Testis (tissue), 2 donors: ENCODE data around the gene SCRN1.

Experiments
- POLR2A ChIP-seq: fragments of 450-650 bp; IDR thresholded peaks from one replicate; pipeline ENCODE4 v1.6.1; 2017; ENCODE audit warnings: antibody characterized with exemption, mild to moderate bottlenecking, moderate library complexity
- TF ChIP-seq, protein P1 (sequence below), 3 experiments: fragments of 450-650 bp in 2 of 3; fragments of 200-600 bp in 1 of 3; sonication (generic) in 1 of 3; IDR thresholded peaks; one replicate each; pipeline ENCODE4 v1.5.1; 2016 to 2019; ENCODE audit warnings: antibody characterized with exemption in 3 of 3, mild to moderate bottlenecking in 2 of 3, moderate library complexity in 1 of 3

DNA sequence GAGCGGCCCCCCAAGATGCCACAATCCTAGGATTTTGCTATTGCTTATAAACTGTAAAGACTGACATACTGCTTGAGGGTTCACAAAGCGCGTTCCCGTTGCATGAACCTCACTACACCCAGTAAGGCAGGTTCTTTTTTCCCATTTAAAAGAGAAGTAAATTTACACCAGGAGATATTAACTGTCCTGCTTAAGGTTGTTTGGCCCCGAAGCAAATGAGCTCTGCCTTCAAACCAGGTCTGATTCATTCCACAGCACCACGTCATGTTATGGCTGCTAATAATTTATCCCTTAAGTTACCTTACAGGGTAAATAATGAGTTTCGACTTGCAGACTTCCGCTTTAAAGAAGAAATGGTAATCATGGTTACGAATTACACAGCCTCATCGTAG is 37.5 kb upstream of the SCRN1 start:
- TF ChIP-seq, protein P1, sequence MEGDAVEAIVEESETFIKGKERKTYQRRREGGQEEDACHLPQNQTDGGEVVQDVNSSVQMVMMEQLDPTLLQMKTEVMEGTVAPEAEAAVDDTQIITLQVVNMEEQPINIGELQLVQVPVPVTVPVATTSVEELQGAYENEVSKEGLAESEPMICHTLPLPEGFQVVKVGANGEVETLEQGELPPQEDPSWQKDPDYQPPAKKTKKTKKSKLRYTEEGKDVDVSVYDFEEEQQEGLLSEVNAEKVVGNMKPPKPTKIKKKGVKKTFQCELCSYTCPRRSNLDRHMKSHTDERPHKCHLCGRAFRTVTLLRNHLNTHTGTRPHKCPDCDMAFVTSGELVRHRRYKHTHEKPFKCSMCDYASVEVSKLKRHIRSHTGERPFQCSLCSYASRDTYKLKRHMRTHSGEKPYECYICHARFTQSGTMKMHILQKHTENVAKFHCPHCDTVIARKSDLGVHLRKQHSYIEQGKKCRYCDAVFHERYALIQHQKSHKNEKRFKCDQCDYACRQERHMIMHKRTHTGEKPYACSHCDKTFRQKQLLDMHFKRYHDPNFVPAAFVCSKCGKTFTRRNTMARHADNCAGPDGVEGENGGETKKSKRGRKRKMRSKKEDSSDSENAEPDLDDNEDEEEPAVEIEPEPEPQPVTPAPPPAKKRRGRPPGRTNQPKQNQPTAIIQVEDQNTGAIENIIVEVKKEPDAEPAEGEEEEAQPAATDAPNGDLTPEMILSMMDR (IDR thresholded peaks at IDR 0.05), result no peak
- TF ChIP-seq POLR2A, result no peak
